OCI-LY7 (cell line): Measurements from ENCODE around the gene NRXN2. TPM values are rescaled to one million over a fixed set of nuclear protein-coding genes. Genes with fewer than 3 reads are reported as not detected.

ENCODE experiments used
- BruUV-seq: library from RNA; stranded (reverse); fragments of 400-500 nt; replicated peaks from 2 replicates; lab custom pipeline; 2021; lab: Mats Ljungman, UMichigan
- CTCF ChIA-PET: fragments of 300-600 bp; sonication (Branson Sonifier 250); formaldehyde crosslinking; loops from one replicate; lab custom pipeline; 2022; ENCODE audit warnings: antibody characterized with exemption; ENCODE audit not compliant: unreplicated experiment; lab: Charles Lee
- POLR2A ChIA-PET: fragments of 300-600 bp; sonication (Branson Sonifier 250); formaldehyde crosslinking; loops from one replicate; lab custom pipeline; 2022; ENCODE audit warnings: antibody characterized with exemption; lab: Charles Lee
- DNase-seq: peaks from one replicate; pipeline ENCODE4 v3.0.0-alpha.2; 2015; ENCODE audit warnings: low spot score
- H2AFZ ChIP-seq: fragments of 200-600 bp; sonication (generic), shearing (Covaris generic); 2 replicates; pipeline ENCODE4 v1.6.1; 2014; ENCODE audit warnings: mild to moderate bottlenecking, antibody characterized with exemption, low read length, moderate library complexity
- H3K27ac ChIP-seq: fragments of 200-600 bp; sonication (generic); 2 replicates; pipeline ENCODE4 v1.5.1; 2014; ENCODE audit warnings: mixed run types, low read depth, mild to moderate bottlenecking, moderate library complexity, low read length, inconsistent platforms; ENCODE audit not compliant: poor library complexity, severe bottlenecking
- H3K36me3 ChIP-seq: fragments of 200-600 bp; sonication (generic); 2 replicates; pipeline ENCODE4 v1.6.1; 2014; ENCODE audit warnings: mild to moderate bottlenecking, antibody characterized with exemption, low read length, moderate library complexity, mixed read lengths; ENCODE audit not compliant: insufficient read depth
- H3K4me1 ChIP-seq: fragments of 200-600 bp; sonication (generic); 2 replicates; pipeline ENCODE4 v1.5.1; 2014; ENCODE audit warnings: mild to moderate bottlenecking, low read length; ENCODE audit not compliant: insufficient read depth, poor library complexity, severe bottlenecking
- H3K4me2 ChIP-seq: fragments of 200-600 bp; sonication (generic); 2 replicates; pipeline ENCODE4 v1.6.1; 2014; ENCODE audit warnings: mild to moderate bottlenecking, low read length
- H3K4me3 ChIP-seq: fragments of 200-600 bp; sonication (generic); 2 replicates; pipeline ENCODE4 v1.5.1; 2014; ENCODE audit warnings: mild to moderate bottlenecking, low read depth, low read length; ENCODE audit not compliant: poor library complexity, severe bottlenecking
- H3K79me2 ChIP-seq: fragments of 200-600 bp; sonication (generic); 2 replicates; pipeline ENCODE4 v1.6.1; 2016; ENCODE audit warnings: low read depth, mild to moderate bottlenecking, low read length, moderate library complexity, mixed read lengths; ENCODE audit not compliant: insufficient read depth
- H3K9me2 ChIP-seq: fragments of 200-600 bp; sonication (generic); 2 replicates; pipeline ENCODE4 v1.6.1; 2016; ENCODE audit warnings: mild to moderate bottlenecking, low read length, mixed read lengths; ENCODE audit not compliant: insufficient read depth
- H3K9me3 ChIP-seq: fragments of 200-600 bp; sonication (generic); 2 replicates; pipeline ENCODE4 v1.6.1; 2014; ENCODE audit warnings: mild to moderate bottlenecking, mixed run types, low read length, mixed read lengths
- H4K20me1 ChIP-seq: fragments of 200-600 bp; sonication (generic); 2 replicates; pipeline ENCODE4 v1.6.1; 2014; ENCODE audit warnings: mild to moderate bottlenecking, antibody characterized with exemption, low read length, moderate library complexity, mixed read lengths; ENCODE audit not compliant: insufficient read depth
- CTCF ChIP-seq: fragments of 200-600 bp; sonication (generic); conservative IDR thresholded peaks from 2 replicates; pipeline ENCODE4 v1.5.1; 2014; ENCODE audit warnings: mild to moderate bottlenecking, antibody characterized with exemption, low read length, moderate library complexity, mixed read lengths
- EZH2phosphoT487 ChIP-seq: fragments of 200-600 bp; sonication (generic); IDR thresholded peaks from 2 replicates; pipeline ENCODE4 v1.6.1; 2018; ENCODE audit warnings: low read depth, borderline replicate concordance, mild to moderate bottlenecking, mixed run types, antibody characterized with exemption, low read length, moderate library complexity, mixed read lengths
- intact Hi-C: fragments of 100-400 bp; cut with micrococcal nuclease; formaldehyde crosslinking; loops from one replicate; pipeline ENCODE4 v1.10.0; 2022; ENCODE audit not compliant: unreplicated experiment
- total RNA-seq, 2 experiments: library from RNA; depleted of rRNA in 1 of 2; stranded (reverse); fragments of >200 nt in 1 of 2; shearing (Covaris generic) in 1 of 2; gene quantifications; 2 replicates each; pipeline ENCODE4 v1.2.3, GENCODE V29; 2014 to 2022

NRXN2 gene
- total RNA-seq, 2 experiments from 2014 or later: 2.4 to 3.3 TPM

DNA sequence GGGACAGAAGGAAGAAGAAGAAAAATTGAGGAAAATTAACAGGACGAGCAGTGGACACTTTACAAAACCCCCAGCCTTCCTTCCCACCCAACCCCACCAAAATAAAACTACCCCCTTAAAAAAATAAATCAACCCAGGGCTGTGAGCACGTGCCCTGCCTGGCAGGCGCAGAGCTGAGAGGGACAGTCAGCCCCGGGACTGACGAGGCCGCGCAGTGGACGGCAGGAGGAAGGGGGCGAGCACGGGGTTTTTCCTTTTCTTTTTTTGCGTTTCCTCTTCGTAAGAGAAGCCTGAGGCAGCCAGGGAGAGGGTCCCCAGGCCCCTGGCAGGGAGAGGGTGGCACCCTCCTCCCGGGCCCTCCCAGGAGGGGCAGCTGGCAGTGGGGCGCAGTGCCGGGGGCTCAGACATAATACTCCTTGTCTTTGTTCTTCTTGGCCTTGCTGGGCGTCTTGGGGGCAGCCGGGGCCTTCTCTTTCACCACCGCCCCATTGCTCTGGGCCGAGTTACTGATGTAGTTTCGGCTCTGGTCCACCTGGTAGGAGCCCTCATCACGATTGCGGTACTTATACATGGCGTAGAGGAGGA lies 116.1 kb downstream of the NRXN2 start:
- H3K9me2 ChIP-seq: no peaks in the 10 kb centered on the region
- TF ChIP-seq EZH2phosphoT487: no peak
- TF ChIP-seq CTCF: no peak
- POLR2A ChIA-PET: no interaction called here
- DNase-seq: no peak
- H3K4me1 ChIP-seq: peaks cover 12% of the 10 kb centered on the region
- no peak overlapping the region for H3K4me2 ChIP-seq
- H3K36me3 ChIP-seq: no peaks in the 10 kb centered on the region
- no peak overlapping the region for H3K4me3 ChIP-seq
- CTCF ChIA-PET: no interaction called here
- BruUV-seq: no TSS peak
- H2AFZ ChIP-seq: no peak overlapping the region
- intact Hi-C loops: no loop called here
- H3K79me2 ChIP-seq: no peaks in the 10 kb centered on the region
- no peak overlapping the region for H3K27ac ChIP-seq
- H3K9me3 ChIP-seq: no peaks in the 10 kb centered on the region
- H4K20me1 ChIP-seq: no peaks in the 10 kb centered on the region

DNA sequence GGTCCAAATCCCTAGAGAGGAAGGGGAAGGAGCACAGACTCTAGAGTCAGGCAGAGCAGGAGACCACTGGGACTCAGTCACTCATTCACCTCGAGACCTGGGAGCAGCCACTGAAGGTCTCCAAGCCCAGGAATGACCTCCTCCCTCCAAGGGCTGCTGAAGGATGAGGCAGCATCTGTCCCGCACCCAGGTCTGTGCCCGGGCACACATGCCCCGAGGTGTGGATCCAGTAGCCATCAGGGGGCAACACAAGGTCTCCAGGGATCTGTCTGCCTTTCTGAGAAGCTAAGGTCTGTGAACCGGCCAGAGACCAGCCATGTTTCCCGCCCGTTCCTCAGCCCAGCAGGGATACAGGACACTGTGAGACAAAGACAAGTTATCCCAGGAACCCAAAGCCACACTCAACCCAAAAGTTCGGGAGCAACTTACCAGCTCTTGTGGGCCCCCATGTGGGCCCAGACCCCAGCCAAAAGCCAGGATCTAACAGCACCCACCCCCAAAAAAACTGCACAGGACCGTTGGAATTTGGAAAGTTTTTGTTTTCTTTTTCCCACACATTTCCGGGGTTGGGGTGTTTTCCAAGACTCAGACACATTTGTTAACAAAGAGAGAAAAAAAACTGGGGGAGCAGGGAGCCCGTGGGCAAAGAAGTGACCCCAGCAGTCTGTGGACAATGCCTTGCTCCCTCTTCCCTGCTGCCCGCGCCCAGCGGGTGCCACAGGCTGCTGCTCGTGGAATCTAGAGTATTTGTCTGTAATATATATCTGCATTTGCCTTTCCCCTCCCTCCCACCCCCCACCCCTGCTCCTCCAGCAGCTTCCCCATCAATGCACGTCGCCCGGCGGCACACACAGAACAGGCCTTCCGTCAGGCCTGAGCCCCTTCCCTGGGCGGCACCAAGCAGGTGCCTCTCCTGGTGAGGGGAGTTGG lies 117.1 kb downstream of the NRXN2 start:
- H3K4me2 ChIP-seq: no peak overlapping the region
- no peak overlapping the region for H3K27ac ChIP-seq
- no peak overlapping the region for H3K4me3 ChIP-seq
- no peaks in the 10 kb centered on the region for H3K79me2 ChIP-seq
- no TSS peak for BruUV-seq
- H2AFZ ChIP-seq: no peak overlapping the region
- DNase-seq: no peak
- H4K20me1 ChIP-seq: no peaks in the 10 kb centered on the region
- CTCF ChIA-PET: no interaction called here
- H3K9me2 ChIP-seq: no peaks in the 10 kb centered on the region
- TF ChIP-seq CTCF (no peak), EZH2phosphoT487 (no peak)
- H3K4me1 ChIP-seq: peaks cover 12% of the 10 kb centered on the region
- POLR2A ChIA-PET: no interaction called here
- intact Hi-C loops: no loop called here
- no peaks in the 10 kb centered on the region for H3K36me3 ChIP-seq
- H3K9me3 ChIP-seq: no peaks in the 10 kb centered on the region

DNA sequence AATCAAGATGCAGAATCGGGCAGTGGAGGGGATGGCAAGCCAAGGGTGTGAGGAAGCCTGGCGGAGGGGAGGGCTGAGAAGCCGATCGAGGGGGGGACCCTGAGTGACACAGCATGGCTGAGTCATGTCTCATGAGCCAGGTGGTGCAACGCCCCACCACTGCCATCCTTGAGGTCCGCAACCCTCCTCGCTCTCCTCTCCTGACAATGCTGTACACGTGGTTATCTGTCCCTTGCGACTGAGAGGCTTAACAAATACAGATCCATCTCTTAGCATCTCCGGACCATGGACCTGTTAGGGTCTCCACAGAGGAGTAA lies 117.8 kb downstream of the NRXN2 start:
- no peak overlapping the region for H3K27ac ChIP-seq
- H3K79me2 ChIP-seq: no peaks in the 10 kb centered on the region
- no peak overlapping the region for H3K4me3 ChIP-seq
- H3K9me3 ChIP-seq: no peaks in the 10 kb centered on the region
- no peak overlapping the region for H2AFZ ChIP-seq
- TF ChIP-seq CTCF (no peak), EZH2phosphoT487 (no peak)
- H3K36me3 ChIP-seq: no peaks in the 10 kb centered on the region
- H4K20me1 ChIP-seq: no peaks in the 10 kb centered on the region
- no peak for DNase-seq
- intact Hi-C loops: no loop called here
- ChIA-PET CTCF (no interaction called here), POLR2A (no interaction called here)
- BruUV-seq: no TSS peak
- H3K4me1 ChIP-seq: peaks cover 12% of the 10 kb centered on the region
- no peak overlapping the region for H3K4me2 ChIP-seq
- no peaks in the 10 kb centered on the region for H3K9me2 ChIP-seq
